HG03280 (cell line): ENCODE results near the gene GOLGA6D.
A peak's percentile ranks its signal among the peaks of the same experiment; 100 is the strongest.
"Not testable (repeated sequence)": the region's sequence is repeated elsewhere in the genome, so short reads cannot be mapped to it uniquely, and the experiment has no call there.

Experiments used
- ATAC-seq: cut with Tn5 transposase; IDR thresholded peaks from one replicate; pipeline ENCODE4 v1.9.1; 2021; ENCODE audit warnings: mild to moderate bottlenecking, moderate library complexity; ENCODE audit not compliant: unreplicated experiment

Gene GOLGA6D, protein sequence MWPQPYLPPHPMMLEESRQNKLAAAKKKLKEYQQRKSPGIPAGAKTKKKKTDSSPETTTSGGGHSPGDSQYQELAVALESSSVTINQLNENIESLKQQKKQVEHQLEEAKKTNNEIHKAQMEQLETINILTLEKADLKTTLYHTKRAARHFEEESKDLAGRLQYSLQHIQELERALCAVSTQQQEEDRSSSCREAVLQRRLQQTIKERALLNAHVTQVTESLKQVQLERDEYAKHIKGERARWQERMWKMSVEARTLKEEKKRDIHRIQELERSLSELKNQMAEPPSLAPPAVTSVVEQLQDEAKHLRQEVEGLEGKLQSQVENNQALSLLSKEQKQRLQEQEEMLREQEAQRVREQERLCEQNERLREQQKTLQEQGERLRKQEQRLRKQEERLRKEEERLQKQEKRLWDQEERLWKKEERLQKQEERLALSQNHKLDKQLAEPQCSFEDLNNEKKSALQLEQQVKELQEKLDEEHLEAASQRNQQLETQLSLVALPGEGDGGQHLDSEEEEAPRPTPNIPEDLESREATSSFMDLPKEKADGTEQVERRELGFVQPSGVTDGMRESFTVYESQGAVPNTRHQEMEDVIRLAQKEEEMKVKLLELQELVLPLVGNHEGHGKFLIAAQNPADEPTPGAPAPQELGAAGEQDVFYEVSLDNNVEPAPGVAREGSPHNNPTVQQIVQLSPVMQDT

DNA sequence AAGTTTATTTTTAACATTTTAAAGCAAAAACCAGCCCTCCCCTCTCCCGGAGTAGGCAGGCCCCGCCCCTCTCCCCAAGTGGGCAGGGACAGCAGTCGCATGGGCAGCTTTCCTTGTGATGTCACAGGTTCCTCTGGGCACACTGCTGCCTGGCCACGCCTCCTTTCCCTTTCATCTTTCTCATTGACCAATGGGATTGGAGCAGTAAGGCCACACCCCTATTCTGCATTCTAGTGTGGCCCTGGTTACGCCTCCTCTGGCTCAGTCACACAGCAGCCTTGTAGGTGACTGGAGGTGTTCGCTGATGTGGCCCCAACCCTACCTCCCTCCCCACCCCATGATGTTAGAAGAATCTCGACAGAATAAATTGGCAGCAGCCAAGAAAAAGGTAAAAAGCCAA is at the start of gene GOLGA6D:
TSS of gene GOLGA6D (plus strand) at position 264 of the 400 bp plus-strand sequence. CDS start at position 305, 41 bp downstream.
- ATAC-seq: not testable (repeated sequence)

DNA sequence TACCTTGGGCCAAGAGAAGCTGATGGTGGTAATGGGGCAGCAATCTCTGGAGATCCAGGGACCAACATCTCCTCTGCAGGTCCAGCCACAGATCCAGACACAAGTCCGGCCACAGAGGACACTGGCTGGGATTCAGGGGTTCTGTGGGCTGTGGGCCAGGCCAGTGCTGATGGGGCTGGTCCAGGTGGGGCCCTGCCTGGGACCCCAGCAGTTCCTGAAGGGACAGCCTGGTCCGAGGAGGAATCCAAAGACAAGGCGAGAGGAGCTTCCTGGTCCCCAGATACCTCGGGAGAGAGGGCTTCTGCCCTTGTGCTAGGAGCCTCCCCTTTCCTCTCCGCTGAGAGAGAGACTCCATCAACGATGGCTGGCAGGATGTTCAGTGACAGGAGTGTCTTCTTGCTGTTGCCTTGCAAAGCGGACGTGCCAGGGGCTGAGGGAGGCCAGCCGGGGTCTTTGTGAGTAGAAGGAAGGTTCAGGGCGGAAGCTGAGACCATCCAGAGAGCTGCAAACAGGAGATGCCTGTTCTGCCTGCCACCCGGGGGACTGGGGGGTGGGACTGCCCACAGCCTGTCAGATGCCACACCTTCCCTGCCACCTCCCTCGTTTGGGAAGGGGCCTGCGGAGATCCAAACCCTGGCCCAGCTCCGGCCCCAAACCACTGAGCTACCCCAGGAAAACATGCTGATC is 49.0 kb upstream of the GOLGA6D start:
- ATAC-seq: no peak

DNA sequence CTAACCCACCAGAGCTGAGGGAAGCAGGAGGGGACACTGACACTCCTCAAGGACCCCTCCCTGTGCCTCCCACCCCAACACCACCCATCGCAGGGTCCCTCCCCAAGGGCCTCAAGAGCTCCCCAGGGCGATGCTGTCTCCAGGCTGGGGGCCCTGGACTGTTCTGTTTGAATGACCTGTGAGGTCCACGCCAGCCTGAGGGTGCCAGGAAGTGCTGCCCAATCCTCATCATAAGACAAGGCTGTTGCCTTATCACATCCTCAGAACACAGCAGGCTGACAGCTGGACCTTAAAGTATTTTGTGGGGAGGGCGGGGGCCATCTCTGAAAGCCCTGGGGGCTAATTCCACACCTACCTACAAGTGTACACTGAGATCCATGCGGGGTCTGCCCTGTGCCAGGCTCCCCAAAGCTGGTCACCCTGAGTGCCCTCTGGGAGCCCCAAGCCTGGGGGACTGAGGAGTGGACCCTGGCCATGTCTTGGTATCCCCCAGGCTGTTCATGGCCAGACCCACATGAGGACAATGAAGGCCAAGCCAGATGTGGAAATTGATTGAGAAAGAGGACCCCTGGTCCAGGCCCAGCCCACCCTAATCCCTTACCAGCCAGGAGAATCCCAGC is 48.3 kb upstream of the GOLGA6D start:
- ATAC-seq: no peak

- ATAC-seq: no peak
These were observed 47.5 kb upstream of the GOLGA6D start for GRCh38 chr15:75235051-75235673.

GRCh38 chr15:75235760-75236729 is 46.6 kb upstream of the GOLGA6D start:
- ATAC-seq: no peak

- no peak for ATAC-seq
These were observed 45.2 kb upstream of the GOLGA6D start for GRCh38 chr15:75237316-75237982.

DNA sequence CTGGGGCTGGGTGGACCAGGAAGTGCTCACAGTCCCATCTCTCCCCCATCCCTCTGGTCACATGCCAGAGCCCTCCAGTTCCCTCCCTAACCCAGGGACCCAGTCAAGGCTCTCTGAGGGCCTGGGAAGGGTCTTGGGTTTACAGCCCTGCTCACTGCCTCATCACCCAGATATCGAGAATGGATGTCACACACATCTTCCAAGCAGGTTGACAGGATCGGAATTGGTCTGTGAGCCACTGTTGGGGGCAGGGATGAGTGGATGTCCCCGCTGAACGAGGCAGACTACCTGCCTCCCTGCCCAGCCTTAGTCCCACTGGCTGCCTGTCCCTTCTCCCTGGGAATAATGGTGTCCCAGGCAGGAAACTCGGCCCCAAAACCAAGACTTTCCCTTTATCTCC is 44.5 kb upstream of the GOLGA6D start:
- no peak for ATAC-seq

- not testable (repeated sequence) for ATAC-seq
These were observed 36.9 kb upstream of the GOLGA6D start for GRCh38 chr15:75245741-75246140.

GRCh38 chr15:75248991-75249390 is 33.6 kb upstream of the GOLGA6D start:
- ATAC-seq: not testable (repeated sequence)

- no peak for ATAC-seq
These were observed 32.9 kb upstream of the GOLGA6D start for GRCh38 chr15:75249726-75250125.

- ATAC-seq: not testable (repeated sequence)
These were observed 31.3 kb upstream of the GOLGA6D start for GRCh38 chr15:75251343-75251742.

- not testable (repeated sequence) for ATAC-seq
These were observed 30.4 kb upstream of the GOLGA6D start for GRCh38 chr15:75252285-75252684.

GRCh38 chr15:75258034-75258433 is 24.6 kb upstream of the GOLGA6D start, which contains the start of gene GOLGA6C:
Gene GOLGA6C, plus strand, starts transcription at chr15:75258334. Its CDS starts 265 bp downstream, at chr15:75258599.
- not testable (repeated sequence) for ATAC-seq

GRCh38 chr15:75258620-75259343 is 23.9 kb upstream of the GOLGA6D start:
- ATAC-seq: not testable (repeated sequence)

DNA sequence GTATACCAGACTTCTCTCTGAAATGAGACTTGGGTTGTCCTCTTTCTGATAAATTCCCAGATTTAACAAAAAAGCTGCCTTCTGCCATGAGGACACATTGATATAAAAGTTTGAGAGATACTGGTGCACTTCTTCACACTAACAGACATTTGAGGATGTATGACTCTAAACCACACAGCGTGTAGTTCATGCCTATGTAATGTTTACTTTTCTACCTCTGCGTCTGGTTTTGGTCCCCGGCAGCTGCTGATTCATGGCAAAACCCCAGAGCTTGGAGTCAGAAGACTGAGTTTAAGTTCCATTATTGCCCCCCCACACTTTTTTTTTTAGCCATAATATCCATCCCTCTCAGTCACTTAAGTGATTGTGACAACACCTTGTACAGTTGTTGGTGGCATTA is 22.8 kb upstream of the GOLGA6D start:
- not testable (repeated sequence) for ATAC-seq

- not testable (repeated sequence) for ATAC-seq
These were observed 8.8 kb upstream of the GOLGA6D start for GRCh38 chr15:75273751-75274359.

- ATAC-seq: peak; percentile 94
These were observed 8.0 kb upstream of the GOLGA6D start for GRCh38 chr15:75274509-75275107.
